Measurements from ENCODE around the gene ZNF628. TPM values are rescaled to one million over a fixed set of nuclear protein-coding genes. Genes with fewer than 3 reads are reported as not detected.
"Not testable (repeated sequence)": the region's sequence is repeated elsewhere in the genome, so short reads cannot be mapped to it uniquely, and the experiment has no call there.

Gene ZNF628
- total RNA-seq, 2 donors from 2014 or later: 8.0 to 12.3 TPM

DNA sequence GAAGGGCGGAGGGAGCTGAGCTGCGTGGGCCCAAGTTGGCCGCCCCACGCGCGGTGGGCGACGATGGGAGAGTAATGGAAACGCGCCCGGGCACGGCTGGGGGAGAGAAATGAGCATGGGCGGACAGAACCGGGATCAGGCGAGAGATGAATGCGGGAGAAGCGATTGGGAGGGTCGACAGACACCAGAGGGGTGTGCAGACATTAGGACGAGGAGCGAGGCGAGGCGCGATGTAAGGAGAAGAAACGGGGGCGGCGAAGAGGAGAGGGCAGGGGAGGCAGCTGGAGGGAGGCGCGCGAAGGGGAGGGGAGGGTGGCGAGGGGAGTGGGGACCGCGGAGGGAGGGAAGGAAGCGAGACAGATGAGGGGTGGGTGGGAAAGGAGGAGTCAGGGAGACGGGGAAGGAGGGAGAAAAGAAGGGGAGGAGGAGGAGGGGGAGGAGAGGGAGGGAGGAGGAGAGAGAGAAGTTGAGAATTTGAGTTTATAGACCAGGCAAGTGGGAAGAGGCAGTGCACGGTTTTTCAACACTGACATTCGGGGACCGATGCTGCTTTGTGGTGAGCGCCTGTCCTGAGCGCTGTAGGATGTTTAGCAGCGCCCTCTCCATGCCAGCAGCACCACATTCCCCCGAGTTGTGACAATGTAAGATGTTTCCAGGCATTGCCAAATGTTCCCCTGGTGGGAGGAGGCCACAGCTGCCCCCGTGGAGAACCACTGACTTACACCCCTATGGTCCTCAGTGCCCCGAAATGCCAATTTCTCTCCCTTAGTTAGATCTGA, 33.2 kb upstream of the ZNF628 start, which contains the start of gene SHISA7:
Gene SHISA7 (minus strand): TSS at position 256 of the 779 bp plus-strand sequence. CDS start 437 bp downstream, outside the sequence.
- no peak within 1 kb of the TSS for H3K4me3 Mint-ChIP-seq
- DNase-seq (ENCODE audit: low spot score) (no peak), ATAC-seq (no peak)
- no peak within 1 kb of the TSS for H3K27ac Mint-ChIP-seq
- H3K9me3 Mint-ChIP-seq: no peaks in the 10 kb centered on the region
- H3K27me3 Mint-ChIP-seq: peaks cover 50 to 56% of the 10 kb centered on the region in 2 donors
- H3K4me1 Mint-ChIP-seq (ENCODE audit: low read depth in 2 of 2): peaks cover 11 to 17% of the 10 kb centered on the region in 2 donors
- peaks cover 8% of the 10 kb centered on the region for H3K36me3 Mint-ChIP-seq

GRCh38 chr19:55443824-55444480, 32.5 kb upstream of the ZNF628 start:
- peaks cover 11 to 17% of the 10 kb centered on the region in 2 donors for H3K4me1 Mint-ChIP-seq (ENCODE audit: low read depth in 2 of 2)
- DNase-seq (ENCODE audit: low spot score) (no peak), ATAC-seq (no peak)
- H3K9me3 Mint-ChIP-seq: no peaks in the 10 kb centered on the region
- peaks cover 47 to 52% of the 10 kb centered on the region in 2 donors for H3K27me3 Mint-ChIP-seq
- H3K27ac Mint-ChIP-seq: no peak overlapping the region
- peaks cover 8% of the 10 kb centered on the region for H3K36me3 Mint-ChIP-seq
- H3K4me3 Mint-ChIP-seq: no peak overlapping the region

DNA sequence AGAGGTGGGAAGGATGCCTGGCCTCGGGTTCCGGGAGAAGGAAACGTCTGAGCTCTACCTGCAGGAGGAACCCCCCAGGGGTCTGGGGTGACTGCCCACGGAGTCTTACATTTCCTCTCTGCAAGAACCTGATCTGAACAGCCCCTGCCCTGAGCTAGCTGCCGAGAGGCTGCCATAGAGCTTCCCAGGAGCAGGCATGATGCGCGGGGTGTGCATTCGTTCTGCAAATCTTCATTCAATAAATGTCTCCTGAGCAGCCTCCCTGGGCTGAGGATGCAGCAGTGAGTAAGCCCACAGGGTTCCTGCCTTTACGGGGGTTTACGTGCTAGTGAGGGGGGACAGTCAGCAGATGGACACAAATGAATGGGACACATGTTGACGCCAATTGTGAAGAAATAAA, 31.8 kb upstream of the ZNF628 start:
- Mint-ChIP-seq H3K27me3 (peaks cover 40 to 45% of the 10 kb centered on the region in 2 donors), H3K4me1 (ENCODE audit: low read depth in 2 of 2) (peaks cover 11 to 17% of the 10 kb centered on the region in 2 donors), H3K4me3 (no peak overlapping the region), H3K27ac (no peak overlapping the region), H3K9me3 (no peaks in the 10 kb centered on the region), H3K36me3 (peaks cover 8% of the 10 kb centered on the region)
- no peak for DNase-seq (ENCODE audit: low spot score)
- no peak for ATAC-seq

GRCh38 chr19:55446060-55446459, 30.4 kb upstream of the ZNF628 start:
- H3K27me3 Mint-ChIP-seq: peaks cover 38 to 43% of the 10 kb centered on the region in 2 donors

GRCh38 chr19:55447421-55448174, 28.8 kb upstream of the ZNF628 start:
- H3K36me3 Mint-ChIP-seq: no peaks in the 10 kb centered on the region

More at GRCh38 chr19:55446060-55446459, 30.4 kb upstream of the ZNF628 start:
- ATAC-seq: no peak
- Mint-ChIP-seq H3K9me3 (no peaks in the 10 kb centered on the region), H3K4me3 (no peak overlapping the region), H3K4me1 (ENCODE audit: low read depth in 2 of 2) (peaks cover 7 to 17% of the 10 kb centered on the region in 2 donors), H3K27ac (no peak overlapping the region), H3K36me3 (peaks cover 4% of the 10 kb centered on the region)
- DNase-seq (ENCODE audit: low spot score): no peak

DNA sequence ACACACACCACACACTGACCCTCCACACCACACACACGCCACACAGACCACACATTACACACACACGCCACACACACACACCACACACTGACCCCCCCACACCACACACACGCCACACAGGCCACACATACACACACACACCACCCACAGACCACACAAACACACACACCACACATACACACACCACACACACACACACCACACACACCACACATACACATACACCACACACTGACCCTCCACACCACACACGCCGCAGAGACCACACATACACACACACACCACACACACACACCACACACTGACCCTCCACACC, 28.3 kb upstream of the ZNF628 start:
- DNase-seq (ENCODE audit: low spot score); H3K4me3 Mint-ChIP-seq; ATAC-seq; H3K9me3 Mint-ChIP-seq; H3K27ac Mint-ChIP-seq; H3K36me3 Mint-ChIP-seq: not testable (repeated sequence)
- Mint-ChIP-seq H3K4me1 (ENCODE audit: low read depth in 2 of 2) (peaks cover 6 to 14% of the 10 kb centered on the region in 2 donors), H3K27me3 (peaks cover 33 to 39% of the 10 kb centered on the region in 2 donors)

More at GRCh38 chr19:55447421-55448174, 28.8 kb upstream of the ZNF628 start:
- Mint-ChIP-seq H3K9me3 (no peaks in the 10 kb centered on the region), H3K4me3 (no peak overlapping the region), H3K4me1 (ENCODE audit: low read depth in 2 of 2) (peaks cover 6 to 14% of the 10 kb centered on the region in 2 donors), H3K27me3 (peaks cover 37 to 43% of the 10 kb centered on the region in 2 donors), H3K27ac (no peak overlapping the region)
- DNase-seq (ENCODE audit: low spot score) (no peak), ATAC-seq (peak; percentile 15 to 34)

DNA sequence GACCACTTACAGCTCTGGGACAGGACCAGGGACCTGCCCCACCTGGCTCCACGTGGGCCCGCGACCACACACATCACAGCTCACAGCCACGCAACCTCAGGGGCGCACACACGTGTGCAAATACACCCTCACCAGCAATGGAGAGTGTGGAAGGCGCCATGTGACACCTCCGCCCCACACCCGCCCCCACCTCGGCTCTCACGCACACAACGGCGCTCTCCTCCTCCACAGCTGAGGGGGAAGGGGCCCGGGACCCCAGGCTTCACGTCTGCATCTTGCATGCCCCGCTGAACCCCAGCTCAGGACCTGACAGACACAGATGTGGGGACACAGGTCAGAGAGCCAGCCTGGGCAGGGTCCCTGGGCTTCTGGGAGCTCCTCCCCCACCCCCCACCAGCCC, 26.9 kb upstream of the ZNF628 start:
- Mint-ChIP-seq H3K9me3 (no peaks in the 10 kb centered on the region), H3K4me1 (ENCODE audit: low read depth in 2 of 2) (peaks cover 6 to 20% of the 10 kb centered on the region in 2 donors), H3K4me3 (no peak overlapping the region), H3K27me3 (peaks cover 23 to 36% of the 10 kb centered on the region in 2 donors), H3K27ac (no peak overlapping the region), H3K36me3 (no peaks in the 10 kb centered on the region)
- DNase-seq (ENCODE audit: low spot score) (no peak), ATAC-seq (no peak)

DNA sequence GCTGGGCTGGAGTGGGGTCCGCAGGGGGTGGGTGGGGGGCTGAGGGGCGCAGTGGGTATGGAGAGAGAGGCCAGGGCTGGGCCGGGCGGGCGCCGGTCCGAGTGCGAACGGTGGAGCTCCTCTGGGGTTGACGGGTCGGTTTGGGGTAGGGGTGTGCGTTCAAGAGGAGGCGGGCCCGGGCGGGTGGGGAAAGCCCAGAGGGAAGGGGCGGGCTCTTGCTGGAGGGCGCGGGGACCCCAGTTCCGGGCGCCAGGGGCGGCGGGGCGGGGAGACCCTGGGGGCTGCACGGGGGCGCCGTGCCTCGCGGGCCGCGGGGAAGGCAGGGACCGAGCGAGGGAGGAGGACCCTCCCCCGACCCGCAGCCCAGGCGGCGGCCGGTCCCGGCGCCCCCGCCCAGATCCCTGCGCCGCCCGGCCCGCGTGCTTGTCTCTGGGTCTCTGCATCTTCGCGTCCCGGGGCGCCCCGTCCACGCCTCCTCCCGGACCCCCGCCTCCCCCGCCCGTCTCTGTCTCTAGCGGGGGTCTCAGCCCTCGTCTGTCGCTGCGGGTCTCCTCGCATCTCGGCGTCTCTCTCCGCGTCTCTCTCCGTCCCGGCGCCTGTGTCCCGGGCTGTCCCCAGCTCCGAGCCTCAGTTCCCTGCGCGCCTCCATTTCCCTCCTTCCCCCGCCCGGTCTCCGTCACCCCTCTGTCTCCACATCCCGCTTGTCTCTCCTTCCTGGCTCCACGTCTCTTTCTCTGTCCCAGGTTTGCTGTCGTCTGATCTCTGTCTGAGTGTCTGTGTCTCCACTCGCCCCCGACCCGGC, 25.1 kb upstream of the ZNF628 start:
- H3K36me3 Mint-ChIP-seq: no peaks in the 10 kb centered on the region
- H3K27me3 Mint-ChIP-seq: peaks cover 16 to 29% of the 10 kb centered on the region in 2 donors
- no peak overlapping the region for H3K27ac Mint-ChIP-seq
- no peak for DNase-seq (ENCODE audit: low spot score)
- peak overlapping the region; percentile 38 for H3K4me3 Mint-ChIP-seq
- H3K4me1 Mint-ChIP-seq (ENCODE audit: low read depth in 2 of 2): peaks cover 6 to 22% of the 10 kb centered on the region in 2 donors
- ATAC-seq: no peak
- H3K9me3 Mint-ChIP-seq: no peaks in the 10 kb centered on the region

DNA sequence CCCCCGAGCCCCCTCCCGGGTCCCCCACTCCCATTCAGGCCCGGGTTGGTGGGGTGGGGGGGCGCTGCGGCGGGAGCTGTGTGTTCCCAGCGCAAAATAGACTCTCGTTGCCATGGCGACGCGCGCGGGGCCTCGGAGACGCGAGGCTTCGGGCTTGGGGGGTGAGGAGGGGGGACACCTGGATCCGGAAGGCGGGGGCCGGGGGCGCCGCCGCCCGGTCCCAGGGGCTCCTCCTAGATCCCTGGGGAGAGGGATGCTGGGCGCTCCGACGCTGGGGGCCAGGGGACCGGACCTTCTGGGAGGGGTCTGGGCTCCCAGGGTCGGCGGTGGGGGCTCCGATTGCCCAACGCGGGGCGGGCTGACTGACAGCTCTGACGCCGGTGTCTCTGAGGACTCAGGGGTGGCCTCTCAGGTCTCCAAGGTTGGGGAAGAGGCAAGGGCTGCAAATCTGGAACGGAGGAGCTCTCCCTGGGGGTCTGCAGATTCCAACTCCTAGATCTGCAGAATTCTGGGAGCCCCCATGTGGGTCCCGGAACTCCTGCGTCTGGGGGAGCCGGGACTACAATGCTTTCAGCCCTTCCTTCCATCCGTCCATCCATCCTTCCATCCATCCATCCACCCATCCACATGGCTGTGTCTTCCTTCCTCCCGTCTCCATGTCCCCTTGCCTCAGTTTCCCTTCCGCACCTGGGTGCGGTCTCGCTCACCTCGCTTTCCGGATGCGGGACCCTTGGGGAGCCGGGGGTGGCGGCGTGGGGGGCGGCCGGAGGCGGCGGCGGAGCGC, 24.3 kb upstream of the ZNF628 start:
- DNase-seq (ENCODE audit: low spot score) (no peak), ATAC-seq (no peak)
- Mint-ChIP-seq H3K4me1 (ENCODE audit: low read depth in 2 of 2) (peaks cover 6 to 22% of the 10 kb centered on the region in 2 donors), H3K27ac (no peak overlapping the region), H3K4me3 (peak overlapping the region; percentile 38), H3K27me3 (peaks cover 16 to 29% of the 10 kb centered on the region in 2 donors), H3K9me3 (no peaks in the 10 kb centered on the region), H3K36me3 (no peaks in the 10 kb centered on the region)

- H3K4me3 Mint-ChIP-seq: no peak overlapping the region
- H3K27ac Mint-ChIP-seq: no peak overlapping the region
- no peaks in the 10 kb centered on the region for H3K36me3 Mint-ChIP-seq
- DNase-seq (ENCODE audit: low spot score): no peak
- H3K4me1 Mint-ChIP-seq (ENCODE audit: low read depth in 2 of 2): peaks cover 6 to 22% of the 10 kb centered on the region in 2 donors
- H3K27me3 Mint-ChIP-seq: peaks cover 16 to 29% of the 10 kb centered on the region in 2 donors
- peak; percentile 61 to 82 for ATAC-seq
- H3K9me3 Mint-ChIP-seq: no peaks in the 10 kb centered on the region
These were observed 23.6 kb upstream of the ZNF628 start for GRCh38 chr19:55452749-55453346.

DNA sequence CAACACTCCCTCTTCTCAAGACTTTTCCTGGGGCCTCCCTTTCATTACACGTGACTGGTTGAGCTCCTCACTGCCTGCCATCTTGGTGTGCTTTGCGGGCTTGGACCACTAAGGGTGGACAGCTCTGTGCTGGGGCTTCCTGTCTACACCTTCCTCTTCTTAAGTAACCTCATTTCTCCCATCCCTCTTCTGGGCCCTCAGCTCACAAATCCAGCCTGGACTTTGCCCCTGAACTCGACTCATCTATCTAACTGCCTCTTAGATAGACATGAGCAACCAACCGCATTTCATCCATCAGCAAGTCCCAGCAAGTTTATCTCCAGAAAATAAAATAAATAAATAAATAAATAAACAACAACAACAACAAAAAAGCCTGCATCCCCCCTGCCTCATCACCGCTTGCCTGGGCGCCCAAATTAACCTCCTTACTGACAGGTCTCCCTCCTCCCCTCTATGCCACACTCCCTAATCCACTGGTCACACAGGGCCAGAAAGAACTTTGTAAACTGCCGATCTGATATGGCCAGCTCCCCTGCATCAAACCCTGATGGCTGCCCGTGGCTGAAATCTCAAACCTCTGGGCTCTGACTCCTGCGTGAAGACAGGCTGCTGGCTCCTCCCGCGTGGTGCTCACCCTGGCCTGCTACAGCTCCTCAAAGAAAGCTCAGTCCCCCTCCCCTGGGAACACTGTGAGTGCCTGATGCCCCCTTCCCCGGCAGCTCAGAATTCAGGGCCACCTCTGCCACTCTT, 22.7 kb upstream of the ZNF628 start:
- Mint-ChIP-seq H3K36me3 (no peaks in the 10 kb centered on the region), H3K4me3 (no peak overlapping the region), H3K4me1 (ENCODE audit: low read depth in 2 of 2) (peaks cover 6 to 23% of the 10 kb centered on the region in 2 donors), H3K27me3 (peaks cover 16 to 29% of the 10 kb centered on the region in 2 donors), H3K9me3 (no peaks in the 10 kb centered on the region), H3K27ac (no peak overlapping the region)
- ATAC-seq: no peak
- no peak for DNase-seq (ENCODE audit: low spot score)

Data from natural killer cell treated with Interleukin-12 subunit alpha and Interleukin-12 subunit beta and Interleukin-15 and Interleukin-18, amount 100 ng/mL, for 72 hours (primary cell).